GM21367 (cell line): ENCODE measurements around the gene PSMB8.

Experiments
- ATAC-seq: cut with Tn5 transposase; IDR thresholded peaks from one replicate; pipeline ENCODE4 v1.9.1; 2021; ENCODE audit not compliant: unreplicated experiment

The PSMB8 gene

DNA sequence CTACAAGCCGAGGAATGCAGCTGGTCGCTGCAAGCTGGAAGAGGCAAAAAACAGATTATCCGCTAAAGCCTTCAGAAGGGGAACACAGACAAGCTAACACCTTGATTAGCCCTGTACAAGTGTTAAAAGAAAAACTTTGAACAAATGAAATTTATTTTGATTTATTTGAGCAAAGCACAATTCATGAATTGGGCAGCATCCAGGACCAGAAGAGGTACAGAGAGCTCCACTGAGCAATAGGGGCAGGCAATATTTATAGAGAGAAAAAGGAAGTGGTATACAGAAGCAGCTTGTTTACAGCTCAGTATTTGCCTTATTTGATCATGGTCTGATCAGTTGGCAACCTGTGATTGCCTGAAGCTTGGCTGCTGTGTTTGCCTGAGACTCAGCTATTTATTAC is 44.7 kb downstream of the PSMB8 start:
- ATAC-seq: no peak

DNA sequence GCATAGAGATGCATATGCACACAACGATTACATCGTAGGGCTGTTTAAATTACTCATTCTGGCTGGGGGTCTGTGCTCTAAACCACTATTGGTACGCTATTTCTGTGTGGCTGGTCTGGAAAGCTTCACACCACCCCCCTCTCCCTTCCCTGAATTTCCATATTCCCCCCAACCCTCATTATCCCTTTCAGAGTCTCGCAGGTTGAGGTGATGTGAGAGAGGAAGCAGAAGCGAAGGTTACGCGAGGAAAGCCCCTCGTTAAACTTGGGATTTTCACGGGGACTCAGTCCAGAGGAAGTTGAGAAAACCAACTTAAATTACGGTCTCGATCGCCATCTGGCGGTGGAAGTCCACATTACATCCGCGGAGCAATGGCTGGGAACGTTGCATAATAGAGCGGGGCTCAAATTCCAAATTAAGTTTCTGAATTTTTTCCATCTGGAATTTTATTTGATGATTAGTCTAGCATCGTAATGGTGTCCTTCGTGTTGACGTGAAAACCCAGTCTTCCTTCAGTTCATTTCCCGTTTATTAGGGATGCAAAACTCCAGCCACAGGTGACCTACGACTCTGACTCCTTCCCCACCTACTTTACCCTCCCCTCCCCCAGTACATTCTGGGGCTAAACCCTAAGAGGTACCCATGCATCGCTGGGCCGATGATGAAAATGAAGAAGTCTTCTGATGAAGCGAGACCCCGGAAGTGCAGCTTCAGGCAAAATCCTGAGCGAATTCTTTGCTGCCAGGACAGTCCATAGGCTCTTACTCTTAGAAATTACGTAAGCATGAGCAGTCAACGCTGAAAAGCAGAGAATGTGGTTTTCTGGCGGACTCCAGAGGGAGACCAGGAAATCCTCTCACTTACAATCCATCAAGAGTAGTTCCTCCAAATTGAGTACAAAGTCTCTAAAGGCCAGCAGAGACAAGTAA is 46.7 kb downstream of the PSMB8 start:
- ATAC-seq: no peak

GRCh38 chr6:32794510-32794909 is 49.3 kb downstream of the PSMB8 start:
- ATAC-seq: no peak

DNA sequence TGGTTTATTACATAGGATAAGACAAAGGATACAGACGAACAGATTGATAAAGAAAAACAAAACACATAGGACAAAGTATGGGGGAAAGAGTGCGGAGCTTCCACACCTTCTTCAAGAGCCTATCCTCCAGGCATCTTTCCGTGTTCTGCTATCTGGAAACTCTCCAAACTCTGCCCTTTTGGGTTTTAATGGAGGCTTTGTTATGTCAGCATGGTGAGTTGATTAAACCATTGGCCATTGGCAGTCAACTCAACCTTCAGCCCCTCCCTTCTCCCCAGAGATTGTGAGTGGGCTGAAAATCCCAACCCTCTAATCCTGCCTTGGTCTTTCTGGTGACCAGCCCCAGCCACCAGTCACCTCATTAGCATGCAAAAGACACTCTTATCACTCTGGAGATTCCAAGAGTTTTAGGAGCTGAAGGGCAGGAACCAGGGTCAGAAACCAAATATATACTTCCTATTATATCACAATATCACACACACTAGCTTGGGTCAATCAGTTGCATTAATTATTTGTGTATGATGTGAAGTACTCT is 50.9 kb downstream of the PSMB8 start:
- no peak for ATAC-seq
